HG03066 (cell line): Measurements from ENCODE around the gene CELSR3.

Experiments used
- ATAC-seq: cut with Tn5 transposase; IDR thresholded peaks from one replicate; pipeline ENCODE4 v1.9.1; 2021; ENCODE audit warnings: low read depth; ENCODE audit not compliant: unreplicated experiment

CELSR3 gene

GRCh38 chr3:48688032-48688736, 25.5 kb upstream of the CELSR3 start:
- ATAC-seq: no peak

DNA sequence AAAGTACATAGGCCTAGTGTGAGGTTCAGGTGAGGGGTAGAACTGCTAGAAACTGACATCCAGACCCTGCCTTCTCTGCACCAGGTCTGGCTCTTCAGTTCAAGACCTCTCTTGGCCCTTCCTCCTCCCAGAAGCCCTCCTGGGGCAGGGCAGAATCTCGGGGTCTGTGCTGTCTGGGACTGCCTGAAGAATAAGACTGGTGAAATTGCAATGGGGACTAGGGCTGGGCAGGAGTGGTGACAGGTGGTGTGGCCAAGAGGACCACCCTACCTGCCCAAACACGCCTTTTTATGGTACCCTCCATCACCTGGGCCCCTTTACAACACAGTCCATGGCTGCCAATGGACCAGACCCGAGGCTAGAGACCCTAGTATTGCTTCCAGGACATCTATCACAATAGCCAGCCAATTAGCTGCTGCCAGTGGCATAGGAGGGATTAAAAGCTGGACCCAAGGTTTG, 24.6 kb upstream of the CELSR3 start:
- ATAC-seq: no peak

GRCh38 chr3:48686538-48687219, 24.0 kb upstream of the CELSR3 start:
- ATAC-seq: no peak

- peak; percentile 75 for ATAC-seq
Measured at GRCh38 chr3:48685603-48686511, 23.2 kb upstream of the CELSR3 start, which contains the start of gene NCKIPSD. Gene NCKIPSD (minus strand): TSS chr3:48685915. CDS start chr3:48685807, 108 bp downstream.

DNA sequence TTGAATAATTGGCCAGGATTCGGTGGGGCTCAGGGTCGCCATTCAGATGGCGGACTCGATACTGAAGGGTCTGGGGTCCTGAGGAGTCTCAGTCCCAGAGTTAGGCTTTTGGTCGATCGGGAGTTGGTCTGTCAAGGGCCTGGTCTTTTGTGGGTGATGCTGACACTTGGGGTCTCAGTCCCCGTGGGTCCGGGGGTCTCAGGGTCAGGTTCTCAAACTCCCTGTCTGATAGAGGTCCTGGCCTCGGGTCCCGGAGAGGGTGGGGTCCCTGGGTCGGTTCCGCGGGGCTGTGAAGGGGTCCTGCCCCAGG, 22.6 kb upstream of the CELSR3 start:
- ATAC-seq: no peak

DNA sequence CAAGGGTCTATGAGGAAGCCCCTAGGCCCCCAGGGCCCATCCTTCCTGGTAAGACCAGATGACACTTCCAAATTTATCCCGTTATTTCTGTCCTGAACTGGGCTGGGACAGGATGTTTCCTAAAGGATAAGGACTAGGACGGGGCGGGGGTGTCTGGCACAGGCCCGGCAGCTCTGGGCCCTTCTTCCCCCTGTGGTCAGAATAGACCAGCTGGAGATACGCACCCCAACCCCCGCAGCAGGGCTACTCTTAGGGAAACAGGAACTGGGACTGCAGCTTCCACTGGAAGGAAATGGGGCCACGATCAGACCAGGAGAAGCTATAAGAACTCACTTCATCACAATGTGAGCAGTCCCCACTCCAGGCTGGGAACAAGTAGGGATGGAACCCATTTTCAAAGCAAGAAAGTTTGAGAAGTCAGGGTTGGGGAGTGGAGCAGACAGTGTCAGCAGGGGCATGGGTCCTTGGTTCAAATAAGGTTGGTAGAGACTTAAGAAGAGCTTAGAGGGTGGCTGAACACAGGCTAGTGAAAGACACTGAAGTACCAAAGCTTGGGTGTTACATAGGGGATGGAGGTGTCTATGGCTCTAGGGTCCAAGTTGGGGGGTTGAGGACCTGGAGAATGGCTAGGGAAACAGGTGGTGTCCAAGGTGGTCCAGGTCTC, 21.9 kb upstream of the CELSR3 start:
- no peak for ATAC-seq

- ATAC-seq: no peak
Measured at GRCh38 chr3:48684054-48684349, 21.3 kb upstream of the CELSR3 start.

DNA sequence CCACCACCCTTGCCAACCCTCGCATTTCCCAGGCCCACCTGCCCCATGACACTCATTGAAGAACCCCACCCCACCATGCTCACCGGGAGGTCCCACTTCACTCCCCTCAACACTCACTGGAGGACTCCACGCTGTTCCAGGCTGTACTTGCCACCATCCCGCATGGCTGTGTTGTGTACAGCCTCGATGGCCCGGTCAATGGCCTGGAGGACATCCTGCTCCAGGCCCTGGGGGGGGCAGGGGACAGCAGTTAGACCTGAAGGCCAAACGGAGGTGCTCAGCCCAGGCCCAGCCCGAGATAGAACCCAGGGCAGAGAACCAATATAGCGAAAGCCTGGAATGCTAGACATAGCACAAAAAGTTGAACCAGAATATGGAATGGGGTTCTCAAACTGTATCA, 20.1 kb upstream of the CELSR3 start:
- no peak for ATAC-seq

- ATAC-seq: no peak
Measured at GRCh38 chr3:48681974-48682610, 19.4 kb upstream of the CELSR3 start.

- ATAC-seq: no peak
Measured at GRCh38 chr3:48681541-48681880, 18.8 kb upstream of the CELSR3 start.

DNA sequence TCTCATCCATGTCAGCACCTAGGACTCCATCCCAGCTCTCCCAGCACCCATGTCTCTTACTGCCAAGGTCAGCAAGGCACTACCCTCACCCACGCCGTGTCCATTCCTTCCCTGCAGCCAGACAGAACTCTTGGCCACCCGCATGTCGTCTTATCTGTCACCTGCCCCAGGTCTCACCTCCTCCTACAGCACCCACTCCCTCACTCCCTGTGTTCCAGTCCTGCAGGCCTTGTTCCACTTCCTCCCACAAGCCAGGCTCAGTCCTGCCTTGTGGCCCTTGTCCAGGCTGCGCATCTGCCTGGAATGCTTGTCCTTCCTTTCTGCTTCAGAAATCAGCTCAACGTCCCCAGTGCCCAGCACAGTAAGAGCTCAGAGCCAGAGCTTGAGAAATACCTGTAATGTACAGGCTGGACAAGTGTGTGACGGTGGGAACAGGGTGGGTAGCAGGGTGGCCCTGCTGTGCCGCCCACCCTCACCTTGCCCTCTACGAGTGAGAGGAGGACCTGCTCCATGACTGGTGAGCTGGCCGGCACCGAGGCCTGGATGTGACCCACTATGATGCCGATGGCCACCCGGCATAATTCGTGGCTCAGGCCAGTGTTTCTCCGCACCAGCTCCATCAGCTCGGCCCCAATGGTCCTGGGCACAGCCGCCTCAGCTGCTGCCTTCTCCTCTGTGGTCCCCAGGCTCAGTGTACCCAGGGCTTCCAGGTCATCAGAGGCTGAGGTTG, 18.3 kb upstream of the CELSR3 start:
- no peak for ATAC-seq

GRCh38 chr3:48679411-48680391, 17.0 kb upstream of the CELSR3 start:
- no peak for ATAC-seq

DNA sequence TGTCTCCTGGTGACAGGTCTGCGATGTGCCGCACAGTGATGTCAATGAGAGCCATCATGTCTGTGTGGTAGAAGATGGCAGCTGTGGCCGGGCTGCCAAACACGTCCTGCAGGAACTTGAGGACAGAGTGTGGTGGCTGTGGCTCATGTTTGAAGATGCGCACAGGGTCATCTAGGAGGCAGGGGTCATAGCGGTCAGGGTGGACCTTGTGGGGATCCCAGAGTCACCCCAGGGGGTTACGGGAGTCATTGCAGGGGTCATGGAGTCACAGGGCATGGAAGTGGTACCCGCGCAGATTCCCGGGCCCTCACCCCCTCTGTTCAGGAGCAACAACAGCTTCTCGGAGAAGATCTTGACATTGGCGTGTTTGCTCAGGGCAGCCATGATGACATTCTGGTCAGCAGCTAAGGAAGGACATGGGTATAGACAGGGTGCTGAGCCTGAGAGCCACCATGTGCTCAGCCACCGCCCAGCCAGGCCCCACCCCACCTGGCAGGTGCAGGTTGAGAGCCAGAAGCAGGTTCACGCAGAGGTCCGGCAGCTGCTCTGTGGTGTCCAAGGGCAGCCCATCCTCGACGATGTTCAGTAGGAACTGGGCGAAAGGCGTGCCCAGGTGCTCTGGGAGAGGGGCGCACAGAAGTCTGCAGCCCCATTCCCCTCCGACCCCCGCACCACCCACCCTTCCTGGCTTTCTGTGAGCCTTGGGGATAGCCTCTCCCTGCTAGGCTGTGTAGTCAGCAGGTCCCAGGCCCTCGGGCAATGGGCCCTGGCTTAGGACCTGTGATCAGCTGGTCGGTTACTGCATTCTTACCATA, 16.1 kb upstream of the CELSR3 start:
- no peak for ATAC-seq

DNA sequence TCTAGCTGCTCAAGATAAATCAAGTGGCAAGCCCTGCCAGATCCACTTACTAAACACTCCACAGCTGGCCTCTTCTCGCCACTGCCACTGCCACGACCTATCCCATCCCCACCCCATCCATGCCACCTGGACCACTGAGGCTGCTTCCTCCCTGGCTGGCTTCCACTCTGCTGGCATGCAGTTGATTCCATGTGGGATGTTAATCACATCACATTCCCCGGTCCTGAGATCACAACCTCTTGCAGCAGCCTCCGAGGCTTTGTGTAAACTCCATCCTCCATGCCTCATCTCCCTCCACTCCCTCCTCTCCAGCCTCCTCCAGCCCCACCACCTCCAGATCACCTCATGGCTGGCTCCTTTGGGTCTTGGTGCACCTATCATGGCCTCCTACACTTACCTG, 15.4 kb upstream of the CELSR3 start:
- ATAC-seq: no peak

DNA sequence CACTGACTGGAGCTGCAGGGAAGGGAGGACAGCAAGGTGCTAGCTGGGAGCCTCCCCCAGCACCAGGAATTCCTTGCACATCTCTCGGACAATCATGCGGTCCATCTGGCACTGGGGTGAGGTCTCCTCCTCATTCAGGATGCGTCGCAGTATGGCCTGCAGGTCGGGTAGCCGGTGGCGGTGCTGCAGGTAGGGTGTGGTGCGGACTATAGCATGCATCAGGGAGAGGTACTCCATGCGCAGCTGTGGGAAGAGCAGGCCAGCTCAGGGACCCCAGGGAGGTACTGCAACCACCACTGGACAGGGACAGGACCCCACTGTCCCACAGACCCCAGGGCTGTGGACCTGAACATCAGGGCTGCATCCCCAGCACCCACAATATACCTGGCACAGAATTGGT, 11.8 kb upstream of the CELSR3 start:
- ATAC-seq: no peak

- no peak for ATAC-seq
Measured at GRCh38 chr3:48672522-48672921, 9.8 kb upstream of the CELSR3 start.

DNA sequence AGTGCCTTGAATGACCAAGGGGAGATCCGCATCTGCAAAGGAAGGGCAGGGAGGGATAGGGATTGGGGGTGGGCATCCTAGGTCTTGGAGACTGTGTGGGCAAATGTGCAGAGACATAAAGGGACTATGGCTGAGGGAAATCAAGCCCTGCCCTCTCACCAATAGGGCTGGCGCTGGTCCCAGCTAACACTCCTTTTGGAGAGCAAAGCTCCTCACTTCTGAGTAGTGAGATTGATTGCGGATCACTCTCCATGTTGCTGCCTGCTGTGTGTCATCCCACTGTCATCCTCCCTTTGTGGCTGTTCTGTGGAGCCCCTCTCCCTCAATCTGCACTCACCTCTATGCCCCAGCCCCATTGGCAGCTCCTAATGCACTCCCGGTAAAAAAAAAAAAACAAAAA, 2.2 kb upstream of the CELSR3 start:
- no peak for ATAC-seq

DNA sequence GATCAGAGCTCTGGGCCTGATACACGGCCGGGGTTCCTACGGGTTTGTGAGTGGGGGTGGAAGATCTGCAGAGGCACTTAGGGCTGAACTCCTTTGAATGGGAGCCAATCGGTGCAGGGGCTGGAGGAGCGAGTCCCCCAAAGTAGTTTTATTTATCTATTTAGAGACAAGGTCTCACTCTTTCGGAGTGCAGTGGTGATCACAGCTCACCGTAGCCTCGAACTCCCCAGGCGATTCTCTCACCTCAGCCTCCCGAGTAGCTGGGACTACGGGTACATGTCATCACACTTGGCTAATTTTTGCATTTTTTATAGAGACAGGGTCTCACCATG, 1.6 kb upstream of the CELSR3 start:
- ATAC-seq: no peak
